GM12878 (cell line): ENCODE data around the gene ITPKA.

ENCODE experiments used
- E4F1 ChIP-seq: fragments of 450-650 bp; IDR thresholded peaks from 2 replicates; pipeline ENCODE4 v1.6.1; 2018; ENCODE audit warnings: borderline replicate concordance, mild to moderate bottlenecking; ENCODE audit not compliant: partially characterized antibody
- EP300 ChIP-seq, 2 experiments: fragments of 150-350 bp in 1 of 2; IDR thresholded peaks; 2 replicates each; pipeline ENCODE4 v1.6.1; 2011 to 2012; ENCODE audit warnings: low read depth in 2 of 2, low read length in 2 of 2, borderline replicate concordance in 1 of 2, improper control_type of control experiment in 1 of 2, inconsistent platforms in 1 of 2; ENCODE audit not compliant: control insufficient read depth in 1 of 2
- EZH2 ChIP-seq: IDR thresholded peaks from 2 replicates; pipeline ENCODE4 v1.6.1; 2012; ENCODE audit warnings: low read depth, mild to moderate bottlenecking, control low read depth, inconsistent platforms, low read length, borderline replicate concordance; ENCODE audit not compliant: control insufficient read depth
- IKZF2 ChIP-seq, 2 experiments: fragments of 450-650 bp; IDR thresholded peaks; 2 replicates each; pipeline ENCODE4 v1.6.1; 2017; ENCODE audit warnings: mild to moderate bottlenecking in 2 of 2, moderate library complexity in 2 of 2
- POLR2A ChIP-seq: IDR thresholded peaks from 2 replicates; pipeline ENCODE4 v1.6.1; 2011; ENCODE audit warnings: low read depth, mild to moderate bottlenecking, low read length
- RAD21 ChIP-seq: IDR thresholded peaks from 2 replicates; pipeline ENCODE4 v1.6.1; 2011; ENCODE audit warnings: mild to moderate bottlenecking, low read depth, low read length, moderate library complexity; ENCODE audit not compliant: insufficient read depth
- SIN3A ChIP-seq: IDR thresholded peaks from 2 replicates; pipeline ENCODE4 v1.6.1; 2012; ENCODE audit warnings: low read depth, low read length, improper control_type of control experiment
- SRF ChIP-seq, 2 experiments: IDR thresholded peaks; 2 replicates each; pipeline ENCODE4 v1.6.1; 2011; ENCODE audit warnings: low read depth in 2 of 2, low read length in 2 of 2, mild to moderate bottlenecking in 1 of 2, moderate library complexity in 1 of 2
- TF ChIP-seq, protein P1 (sequence below): fragments of 450-650 bp; formaldehyde crosslinking; IDR thresholded peaks from 2 replicates; pipeline ENCODE4 v1.4.0; 2022; ENCODE audit warnings: mild to moderate bottlenecking, moderate library complexity
- TF ChIP-seq, protein P2 (sequence below), 3 experiments: IDR thresholded peaks in 2 of 3; conservative IDR thresholded peaks in 1 of 3; 2 replicates each; pipeline ENCODE4 v1.5.1; 2011; ENCODE audit warnings: low read depth in 3 of 3, low read length in 3 of 3, mild to moderate bottlenecking in 3 of 3, control low read depth in 2 of 3, moderate library complexity in 2 of 3, inconsistent platforms in 1 of 3, mixed read lengths in 1 of 3; ENCODE audit not compliant: control insufficient read depth in 2 of 3, insufficient read depth in 1 of 3; ENCODE audit errors: extremely low read depth in 1 of 3
- TF ChIP-seq, protein P3 (sequence below): IDR thresholded peaks from 2 replicates; pipeline ENCODE4 v1.6.1; 2012; ENCODE audit warnings: mild to moderate bottlenecking, low read depth, low read length

DNA sequence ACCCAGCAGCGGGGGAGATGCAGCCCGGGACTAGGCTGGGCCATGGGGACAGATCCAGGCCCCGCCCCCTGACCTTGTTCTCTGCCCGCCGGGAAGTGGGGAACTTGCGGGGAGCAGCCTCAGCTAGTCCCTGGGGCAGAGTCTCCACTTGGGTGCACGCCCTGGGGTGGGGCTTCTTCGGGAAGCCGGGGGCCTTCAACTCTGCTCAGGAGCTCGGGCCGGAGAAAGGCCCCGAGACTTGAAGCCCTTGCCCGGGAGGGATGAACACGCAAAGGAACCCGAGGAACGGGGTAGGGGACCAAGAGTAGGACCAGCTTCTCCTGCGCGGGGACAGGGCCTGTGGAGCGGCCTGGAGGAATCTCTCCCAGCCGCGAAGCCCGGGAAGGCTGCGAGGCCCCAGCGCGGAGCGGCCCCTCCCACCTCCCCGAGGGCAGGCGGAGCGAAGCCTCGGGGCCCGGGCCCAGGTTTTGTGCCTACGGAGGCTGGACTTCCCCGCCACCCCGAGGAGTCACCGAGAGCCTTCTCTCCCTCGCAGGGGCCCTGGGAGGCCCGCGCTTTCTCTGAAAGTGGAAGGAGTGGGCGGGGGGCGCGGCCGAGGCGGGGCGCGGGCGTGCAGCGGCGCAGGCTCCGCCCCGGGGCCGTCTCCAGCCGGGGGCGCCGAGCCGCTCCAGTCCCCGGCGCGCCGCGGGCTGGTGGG, at the start of gene ITPKA:
- TF ChIP-seq E4F1 (no peak), RAD21 (no peak), SIN3A (no peak), EZH2 (no peak), SRF (IDR thresholded peaks at IDR 0.05; ENCODE audit: low read depth in 2 of 2, low read length in 2 of 2) (no peak), POLR2A (peak; percentile 76), IKZF2 (IDR thresholded peaks at IDR 0.05) (peak; percentile 33 to 49; a peak in 2 of 4 replicates), EP300 (IDR thresholded peaks at IDR 0.05; ENCODE audit: borderline replicate concordance in 1 of 2, control insufficient read depth in 1 of 2, low read depth in 2 of 2, low read length in 2 of 2) (no peak)
- TF ChIP-seq, protein P1, sequence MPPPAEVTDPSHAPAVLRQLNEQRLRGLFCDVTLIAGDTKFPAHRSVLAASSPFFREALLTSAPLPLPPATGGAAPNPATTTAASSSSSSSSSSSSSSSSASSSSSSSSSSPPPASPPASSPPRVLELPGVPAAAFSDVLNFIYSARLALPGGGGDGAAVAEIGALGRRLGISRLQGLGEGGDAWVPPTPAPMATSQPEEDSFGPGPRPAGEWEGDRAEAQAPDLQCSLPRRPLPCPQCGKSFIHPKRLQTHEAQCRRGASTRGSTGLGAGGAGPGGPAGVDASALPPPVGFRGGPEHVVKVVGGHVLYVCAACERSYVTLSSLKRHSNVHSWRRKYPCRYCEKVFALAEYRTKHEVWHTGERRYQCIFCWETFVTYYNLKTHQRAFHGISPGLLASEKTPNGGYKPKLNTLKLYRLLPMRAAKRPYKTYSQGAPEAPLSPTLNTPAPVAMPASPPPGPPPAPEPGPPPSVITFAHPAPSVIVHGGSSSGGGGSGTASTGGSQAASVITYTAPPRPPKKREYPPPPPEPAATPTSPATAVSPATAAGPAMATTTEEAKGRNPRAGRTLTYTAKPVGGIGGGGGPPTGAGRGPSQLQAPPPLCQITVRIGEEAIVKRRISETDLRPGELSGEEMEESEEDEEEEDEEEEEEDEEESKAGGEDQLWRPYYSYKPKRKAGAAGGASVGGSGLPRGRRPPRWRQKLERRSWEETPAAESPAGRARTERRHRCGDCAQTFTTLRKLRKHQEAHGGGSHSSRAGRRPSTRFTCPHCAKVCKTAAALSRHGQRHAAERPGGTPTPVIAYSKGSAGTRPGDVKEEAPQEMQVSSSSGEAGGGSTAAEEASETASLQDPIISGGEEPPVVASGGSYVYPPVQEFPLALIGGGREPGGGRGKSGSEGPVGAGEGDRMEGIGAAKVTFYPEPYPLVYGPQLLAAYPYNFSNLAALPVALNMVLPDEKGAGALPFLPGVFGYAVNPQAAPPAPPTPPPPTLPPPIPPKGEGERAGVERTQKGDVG, result no peak
- TF ChIP-seq, protein P2, sequence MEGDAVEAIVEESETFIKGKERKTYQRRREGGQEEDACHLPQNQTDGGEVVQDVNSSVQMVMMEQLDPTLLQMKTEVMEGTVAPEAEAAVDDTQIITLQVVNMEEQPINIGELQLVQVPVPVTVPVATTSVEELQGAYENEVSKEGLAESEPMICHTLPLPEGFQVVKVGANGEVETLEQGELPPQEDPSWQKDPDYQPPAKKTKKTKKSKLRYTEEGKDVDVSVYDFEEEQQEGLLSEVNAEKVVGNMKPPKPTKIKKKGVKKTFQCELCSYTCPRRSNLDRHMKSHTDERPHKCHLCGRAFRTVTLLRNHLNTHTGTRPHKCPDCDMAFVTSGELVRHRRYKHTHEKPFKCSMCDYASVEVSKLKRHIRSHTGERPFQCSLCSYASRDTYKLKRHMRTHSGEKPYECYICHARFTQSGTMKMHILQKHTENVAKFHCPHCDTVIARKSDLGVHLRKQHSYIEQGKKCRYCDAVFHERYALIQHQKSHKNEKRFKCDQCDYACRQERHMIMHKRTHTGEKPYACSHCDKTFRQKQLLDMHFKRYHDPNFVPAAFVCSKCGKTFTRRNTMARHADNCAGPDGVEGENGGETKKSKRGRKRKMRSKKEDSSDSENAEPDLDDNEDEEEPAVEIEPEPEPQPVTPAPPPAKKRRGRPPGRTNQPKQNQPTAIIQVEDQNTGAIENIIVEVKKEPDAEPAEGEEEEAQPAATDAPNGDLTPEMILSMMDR (IDR thresholded peaks at IDR 0.05 in 2 of 3, conservative IDR thresholded peaks at IDR 0.05 in 1 of 3; ENCODE audit: control insufficient read depth in 2 of 3, extremely low read depth in 1 of 3, insufficient read depth in 1 of 3, low read depth in 3 of 3, low read length in 3 of 3), result no peak
- TF ChIP-seq, protein P3, sequence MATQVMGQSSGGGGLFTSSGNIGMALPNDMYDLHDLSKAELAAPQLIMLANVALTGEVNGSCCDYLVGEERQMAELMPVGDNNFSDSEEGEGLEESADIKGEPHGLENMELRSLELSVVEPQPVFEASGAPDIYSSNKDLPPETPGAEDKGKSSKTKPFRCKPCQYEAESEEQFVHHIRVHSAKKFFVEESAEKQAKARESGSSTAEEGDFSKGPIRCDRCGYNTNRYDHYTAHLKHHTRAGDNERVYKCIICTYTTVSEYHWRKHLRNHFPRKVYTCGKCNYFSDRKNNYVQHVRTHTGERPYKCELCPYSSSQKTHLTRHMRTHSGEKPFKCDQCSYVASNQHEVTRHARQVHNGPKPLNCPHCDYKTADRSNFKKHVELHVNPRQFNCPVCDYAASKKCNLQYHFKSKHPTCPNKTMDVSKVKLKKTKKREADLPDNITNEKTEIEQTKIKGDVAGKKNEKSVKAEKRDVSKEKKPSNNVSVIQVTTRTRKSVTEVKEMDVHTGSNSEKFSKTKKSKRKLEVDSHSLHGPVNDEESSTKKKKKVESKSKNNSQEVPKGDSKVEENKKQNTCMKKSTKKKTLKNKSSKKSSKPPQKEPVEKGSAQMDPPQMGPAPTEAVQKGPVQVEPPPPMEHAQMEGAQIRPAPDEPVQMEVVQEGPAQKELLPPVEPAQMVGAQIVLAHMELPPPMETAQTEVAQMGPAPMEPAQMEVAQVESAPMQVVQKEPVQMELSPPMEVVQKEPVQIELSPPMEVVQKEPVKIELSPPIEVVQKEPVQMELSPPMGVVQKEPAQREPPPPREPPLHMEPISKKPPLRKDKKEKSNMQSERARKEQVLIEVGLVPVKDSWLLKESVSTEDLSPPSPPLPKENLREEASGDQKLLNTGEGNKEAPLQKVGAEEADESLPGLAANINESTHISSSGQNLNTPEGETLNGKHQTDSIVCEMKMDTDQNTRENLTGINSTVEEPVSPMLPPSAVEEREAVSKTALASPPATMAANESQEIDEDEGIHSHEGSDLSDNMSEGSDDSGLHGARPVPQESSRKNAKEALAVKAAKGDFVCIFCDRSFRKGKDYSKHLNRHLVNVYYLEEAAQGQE, result no peak
